GM12891 (cell line): ENCODE results near the gene NEK2.

Experiments
- POLR2AphosphoS5 ChIP-seq: IDR thresholded peaks from 2 replicates; pipeline ENCODE4 v1.6.1; 2011; ENCODE audit warnings: low read depth, low read length, control low read depth
- TAF1 ChIP-seq: IDR thresholded peaks from 2 replicates; pipeline ENCODE4 v1.6.1; 2011; ENCODE audit warnings: low read depth, low read length, control low read depth

GRCh38 chr1:211654838-211655787 lies 20.3 kb downstream of the NEK2 start:
- TF ChIP-seq TAF1 = no peak
- TF ChIP-seq POLR2AphosphoS5 = no peak
